HG03025 (cell line): Measurements from ENCODE around the gene URB1.
"Not testable (repeated sequence)": the region's sequence is repeated elsewhere in the genome, so short reads cannot be mapped to it uniquely, and the experiment has no call there.

ENCODE experiments used
- ATAC-seq: cut with Tn5 transposase; IDR thresholded peaks from one replicate; pipeline ENCODE4 v1.9.1; 2021; ENCODE audit warnings: mild to moderate bottlenecking, moderate library complexity; ENCODE audit not compliant: unreplicated experiment, low FRiP score

The URB1 gene

GRCh38 chr21:32378956-32379355, 13.9 kb downstream of the URB1 start:
- ATAC-seq = no peak

- no peak for ATAC-seq
Measured at GRCh38 chr21:32377991-32378390, 14.8 kb downstream of the URB1 start.

GRCh38 chr21:32377506-32377905, 15.3 kb downstream of the URB1 start:
- no peak for ATAC-seq

- no peak for ATAC-seq
Measured at GRCh38 chr21:32372755-32373154, 20.1 kb downstream of the URB1 start.

- ATAC-seq = no peak
Measured at GRCh38 chr21:32371913-32372314, 20.9 kb downstream of the URB1 start.

- ATAC-seq = no peak
Measured at GRCh38 chr21:32370998-32371766, 21.6 kb downstream of the URB1 start.

GRCh38 chr21:32368961-32369360, 23.9 kb downstream of the URB1 start:
- not testable (repeated sequence) for ATAC-seq

- ATAC-seq = no peak
Measured at GRCh38 chr21:32368386-32368785, 24.4 kb downstream of the URB1 start.

GRCh38 chr21:32367158-32367557, 25.7 kb downstream of the URB1 start:
- no peak for ATAC-seq

- ATAC-seq = no peak
Measured at GRCh38 chr21:32366191-32366590, 26.6 kb downstream of the URB1 start.

GRCh38 chr21:32364796-32365195, 28.0 kb downstream of the URB1 start:
- no peak for ATAC-seq

- ATAC-seq = no peak
Measured at GRCh38 chr21:32364387-32364786, 28.4 kb downstream of the URB1 start.

GRCh38 chr21:32360401-32360975, 32.3 kb downstream of the URB1 start:
- ATAC-seq = no peak

GRCh38 chr21:32359719-32360260, 33.0 kb downstream of the URB1 start:
- no peak for ATAC-seq

GRCh38 chr21:32356874-32357395, 35.9 kb downstream of the URB1 start:
- no peak for ATAC-seq

GRCh38 chr21:32353002-32353711, 39.7 kb downstream of the URB1 start:
- no peak for ATAC-seq

- ATAC-seq = no peak
Measured at GRCh38 chr21:32352526-32352925, 40.3 kb downstream of the URB1 start.

- no peak for ATAC-seq
Measured at GRCh38 chr21:32351428-32351827, 41.4 kb downstream of the URB1 start.

GRCh38 chr21:32350981-32351380, 41.8 kb downstream of the URB1 start:
- ATAC-seq = no peak

- ATAC-seq = no peak
Measured at GRCh38 chr21:32350211-32350980, 42.4 kb downstream of the URB1 start.
